Smooth muscle cell (in vitro differentiated cells): Measurements from ENCODE around the gene DNAJB2. TPM values are rescaled to one million over a fixed set of nuclear protein-coding genes. Genes with fewer than 3 reads are reported as not detected.

ENCODE experiments used
- DNase-seq: peaks from one replicate; lab custom pipeline; 2025; ENCODE audit not compliant: unreplicated experiment; lab: John Stamatoyannopoulos, UW
- H2AFZ ChIP-seq: fragments of 200-600 bp; sonication (generic); 2 replicates; pipeline ENCODE4 v1.6.0; 2016; ENCODE audit warnings: antibody characterized with exemption, low read depth, mild to moderate bottlenecking
- H3F3A ChIP-seq: fragments of 200-600 bp; sonication (generic); 2 replicates; pipeline ENCODE4 v1.6.0; 2017; ENCODE audit warnings: antibody characterized with exemption, low read depth
- H3K27ac ChIP-seq: fragments of 200-600 bp; sonication (generic); 2 replicates; pipeline ENCODE4 v1.5.1; 2016; ENCODE audit warnings: low read depth, mild to moderate bottlenecking
- H3K27me3 ChIP-seq: fragments of 200-600 bp; sonication (generic); 2 replicates; pipeline ENCODE4 v1.6.1; 2016; ENCODE audit warnings: low read depth, mild to moderate bottlenecking
- H3K36me3 ChIP-seq: fragments of 200-600 bp; sonication (generic); 2 replicates; pipeline ENCODE4 v1.5.1; 2016; ENCODE audit warnings: low read depth
- H3K4me1 ChIP-seq: fragments of 200-600 bp; sonication (generic); 2 replicates; pipeline ENCODE4 v1.5.1; 2016; ENCODE audit warnings: low read depth
- H3K4me2 ChIP-seq: fragments of 200-600 bp; sonication (generic); 2 replicates; pipeline ENCODE4 v1.6.0; 2016; ENCODE audit warnings: mild to moderate bottlenecking
- H3K4me3 ChIP-seq: fragments of 200-600 bp; sonication (generic); 2 replicates; pipeline ENCODE4 v1.5.1; 2016; ENCODE audit warnings: mild to moderate bottlenecking
- H3K79me2 ChIP-seq: fragments of 200-600 bp; sonication (generic); 2 replicates; pipeline ENCODE4 v1.6.0; 2016; ENCODE audit warnings: low read depth, mild to moderate bottlenecking
- H3K9ac ChIP-seq: fragments of 200-600 bp; sonication (generic); 2 replicates; pipeline ENCODE4 v1.6.0; 2016; ENCODE audit warnings: low read depth
- H3K9me3 ChIP-seq: fragments of 200-600 bp; sonication (generic); replicated peaks from 2 replicates; pipeline ENCODE4 v1.5.1; 2016; ENCODE audit warnings: low read depth
- H4K20me1 ChIP-seq: fragments of 200-600 bp; sonication (generic); 2 replicates; pipeline ENCODE4 v1.6.0; 2016; ENCODE audit warnings: low read depth
- WGBS: methylation state at CpG from one replicate; pipeline ENCODE4 v1.1.7; 2016; ENCODE audit warnings: low lambda C conversion rate; 5-methylcytosine and 5-hydroxymethylcytosine counted together
- polyA plus RNA-seq: library from polyadenylated mRNA; unstranded; fragments of >200 nt; fragmentation: Nextera tagmentation; extraction: Ambion mirVana; gene quantifications from 2 replicates; pipeline ENCODE4 v1.2.1, GENCODE V29; 2016
- total RNA-seq: library from RNA; depleted of rRNA; stranded (reverse); fragments of >200 nt; gene quantifications from 2 replicates; pipeline ENCODE4 v1.2.3, GENCODE V29; 2014
- TF ChIP-seq, protein P1 (sequence below): fragments of 200-600 bp; sonication (generic); IDR thresholded peaks from 2 replicates; pipeline ENCODE4 v1.5.1; 2017; ENCODE audit warnings: borderline replicate concordance, mild to moderate bottlenecking, antibody characterized with exemption; ENCODE audit not compliant: insufficient read depth, poor library complexity, severe bottlenecking

DNAJB2 gene
- total and polyA plus RNA-seq, 2 experiments from 2014 or later = 14.3 to 52.4 TPM

DNA sequence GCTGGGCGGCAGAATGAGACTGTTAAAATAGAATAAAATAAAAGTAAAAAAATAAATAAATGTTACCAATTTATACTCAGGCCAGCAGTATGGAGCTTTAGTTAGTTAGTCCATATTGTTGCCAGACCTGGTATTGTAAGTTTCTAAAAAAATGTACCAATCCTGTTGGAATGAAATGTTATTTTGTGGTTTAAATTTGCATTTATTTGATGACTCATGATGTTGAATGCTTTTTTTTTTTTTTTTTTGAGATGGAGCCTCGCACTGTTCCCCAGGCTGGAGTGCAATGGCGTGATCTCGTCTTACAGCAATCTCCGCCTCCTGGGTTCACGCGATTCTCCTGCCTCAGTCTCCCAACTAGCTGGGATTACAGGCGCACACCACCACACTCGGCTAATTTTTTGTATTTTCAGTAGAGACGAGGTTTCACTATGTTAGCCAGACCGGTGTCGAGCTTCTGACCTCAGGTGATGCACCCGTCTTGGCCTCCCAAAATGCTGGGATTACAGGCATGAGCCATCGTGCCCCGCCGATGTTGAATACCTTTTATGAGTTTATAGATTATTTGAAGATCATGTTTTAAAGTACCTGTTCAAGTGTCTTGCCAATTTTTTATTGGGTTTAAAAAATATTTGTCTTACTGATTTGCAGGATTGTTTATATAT, 35.8 kb downstream of the DNAJB2 start:
- Histone ChIP-seq H3K79me2 (no peaks in the 10 kb centered on the region), H3K9ac (no peak overlapping the region)
- DNase-seq = no peak

DNA sequence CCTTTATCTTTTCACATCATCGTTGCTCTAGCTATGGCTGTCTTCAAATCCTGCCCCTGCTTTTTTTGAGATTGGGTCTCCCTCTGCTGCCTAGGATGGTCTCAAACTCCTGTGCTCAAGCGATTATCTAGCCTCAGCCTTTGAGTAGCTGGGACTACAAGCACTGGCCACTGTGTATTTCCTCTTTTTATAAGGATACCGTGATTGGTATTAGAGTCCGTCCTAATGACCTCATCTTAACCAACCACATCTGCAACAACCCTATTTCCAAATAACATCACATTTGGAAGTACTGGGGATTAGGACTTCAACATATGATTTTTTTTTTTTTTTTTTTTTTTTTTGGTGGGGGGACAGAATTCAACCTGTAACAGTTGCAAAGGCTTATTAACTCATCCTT, 44.3 kb downstream of the DNAJB2 start:
- H3K9me3 ChIP-seq = no peaks in the 10 kb centered on the region
- H3K27ac ChIP-seq = no peak overlapping the region
- H3K4me1 ChIP-seq = no peaks in the 10 kb centered on the region
- no peaks in the 10 kb centered on the region for H3F3A ChIP-seq
- no peak overlapping the region for H3K4me2 ChIP-seq
- no peaks in the 10 kb centered on the region for H4K20me1 ChIP-seq
- H2AFZ ChIP-seq = no peak overlapping the region
- no peaks in the 10 kb centered on the region for H3K79me2 ChIP-seq
- no peaks in the 10 kb centered on the region for H3K36me3 ChIP-seq
- H3K9ac ChIP-seq = no peak overlapping the region
- peaks cover 49% of the 10 kb centered on the region for H3K27me3 ChIP-seq
- TF ChIP-seq, protein P1, sequence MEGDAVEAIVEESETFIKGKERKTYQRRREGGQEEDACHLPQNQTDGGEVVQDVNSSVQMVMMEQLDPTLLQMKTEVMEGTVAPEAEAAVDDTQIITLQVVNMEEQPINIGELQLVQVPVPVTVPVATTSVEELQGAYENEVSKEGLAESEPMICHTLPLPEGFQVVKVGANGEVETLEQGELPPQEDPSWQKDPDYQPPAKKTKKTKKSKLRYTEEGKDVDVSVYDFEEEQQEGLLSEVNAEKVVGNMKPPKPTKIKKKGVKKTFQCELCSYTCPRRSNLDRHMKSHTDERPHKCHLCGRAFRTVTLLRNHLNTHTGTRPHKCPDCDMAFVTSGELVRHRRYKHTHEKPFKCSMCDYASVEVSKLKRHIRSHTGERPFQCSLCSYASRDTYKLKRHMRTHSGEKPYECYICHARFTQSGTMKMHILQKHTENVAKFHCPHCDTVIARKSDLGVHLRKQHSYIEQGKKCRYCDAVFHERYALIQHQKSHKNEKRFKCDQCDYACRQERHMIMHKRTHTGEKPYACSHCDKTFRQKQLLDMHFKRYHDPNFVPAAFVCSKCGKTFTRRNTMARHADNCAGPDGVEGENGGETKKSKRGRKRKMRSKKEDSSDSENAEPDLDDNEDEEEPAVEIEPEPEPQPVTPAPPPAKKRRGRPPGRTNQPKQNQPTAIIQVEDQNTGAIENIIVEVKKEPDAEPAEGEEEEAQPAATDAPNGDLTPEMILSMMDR = no peak
- 78% methylated on average over 4 of the region's 4 CpGs for WGBS
- no peak for DNase-seq
- no peak overlapping the region for H3K4me3 ChIP-seq

More for the DNA sequence above, 35.8 kb downstream of the DNAJB2 start:
- Histone ChIP-seq H3K4me2 (no peak overlapping the region), H3K27ac (no peak overlapping the region), H3K4me1 (no peaks in the 10 kb centered on the region), H3K27me3 (peaks cover 15% of the 10 kb centered on the region), H3K36me3 (no peaks in the 10 kb centered on the region), H2AFZ (no peak overlapping the region), H4K20me1 (no peaks in the 10 kb centered on the region), H3K9me3 (no peaks in the 10 kb centered on the region), H3K4me3 (no peak overlapping the region), H3F3A (no peaks in the 10 kb centered on the region)
- WGBS = 93% methylated on average over 16 of the region's 16 CpGs
- TF ChIP-seq, protein P1 = no peak

DNA sequence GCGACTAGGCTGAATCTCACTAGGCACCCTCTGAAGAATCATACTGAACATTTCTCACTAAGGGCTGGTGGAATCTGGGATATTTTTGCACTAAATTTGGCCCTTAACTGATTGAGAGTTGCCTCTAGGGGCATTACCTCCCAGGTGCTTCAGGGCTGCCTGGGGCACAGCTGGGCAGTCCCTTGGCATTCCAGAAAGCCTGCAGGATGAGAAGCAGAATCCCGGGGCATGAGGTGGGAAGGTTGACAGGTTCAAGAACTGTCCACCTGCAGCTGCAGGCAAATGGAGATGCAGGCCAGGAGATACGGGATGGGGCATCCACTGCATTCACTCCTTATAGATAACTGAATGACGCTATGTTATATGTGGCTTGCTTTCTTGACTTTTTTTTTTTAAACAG, 46.0 kb downstream of the DNAJB2 start:
- Histone ChIP-seq H3K9ac (no peak overlapping the region), H3K36me3 (no peaks in the 10 kb centered on the region), H3K4me3 (no peak overlapping the region), H3K4me2 (no peak overlapping the region), H3K27ac (no peak overlapping the region), H3K9me3 (no peaks in the 10 kb centered on the region), H3K27me3 (peaks cover 63% of the 10 kb centered on the region), H3K79me2 (no peaks in the 10 kb centered on the region), H2AFZ (no peak overlapping the region), H4K20me1 (no peaks in the 10 kb centered on the region), H3F3A (no peaks in the 10 kb centered on the region), H3K4me1 (no peaks in the 10 kb centered on the region)
- TF ChIP-seq, protein P1 = no peak
- no peak for DNase-seq
- 85% methylated on average over 4 of the region's 4 CpGs for WGBS
